Ishikawa (cell line): ENCODE results near the gene NFATC1.

ENCODE experiments used
- CEBPB ChIP-seq: IDR thresholded peaks from 2 replicates; pipeline ENCODE4 v1.6.1; 2012
- CREB1 ChIP-seq: IDR thresholded peaks from 2 replicates; pipeline ENCODE4 v1.6.1; 2012; ENCODE audit warnings: low read depth
- EGR1 ChIP-seq: IDR thresholded peaks from 2 replicates; pipeline ENCODE4 v1.6.1; 2012
- EP300 ChIP-seq: IDR thresholded peaks from 2 replicates; pipeline ENCODE4 v1.6.1; 2012; ENCODE audit warnings: borderline replicate concordance
- FOXM1 ChIP-seq: IDR thresholded peaks from 2 replicates; pipeline ENCODE4 v1.6.1; 2012; ENCODE audit warnings: low read depth, borderline replicate concordance
- MAX ChIP-seq: IDR thresholded peaks from 2 replicates; pipeline ENCODE4 v1.6.1; 2012
- NFIC ChIP-seq: IDR thresholded peaks from 2 replicates; pipeline ENCODE4 v1.6.1; 2012
- RAD21 ChIP-seq: IDR thresholded peaks from 2 replicates; pipeline ENCODE4 v1.6.1; 2012; ENCODE audit warnings: low read depth
- REST ChIP-seq: IDR thresholded peaks from 2 replicates; pipeline ENCODE4 v1.6.1; 2012; ENCODE audit warnings: low read depth, mild to moderate bottlenecking
- TAF1 ChIP-seq: IDR thresholded peaks from 2 replicates; pipeline ENCODE4 v1.6.1; 2012; ENCODE audit warnings: low read depth, mild to moderate bottlenecking
- TCF12 ChIP-seq: IDR thresholded peaks from 2 replicates; pipeline ENCODE4 v1.6.1; 2012; ENCODE audit warnings: low read depth
- TEAD4 ChIP-seq: IDR thresholded peaks from 2 replicates; pipeline ENCODE4 v1.6.1; 2012
- USF1 ChIP-seq: IDR thresholded peaks from 2 replicates; pipeline ENCODE4 v1.6.1; 2012
- YY1 ChIP-seq: IDR thresholded peaks from 2 replicates; pipeline ENCODE4 v1.6.1; 2012; ENCODE audit warnings: low read depth
- ZBTB7A ChIP-seq: IDR thresholded peaks from 2 replicates; pipeline ENCODE4 v1.6.1; 2012; ENCODE audit warnings: low read depth

NFATC1 gene

GRCh38 chr18:79533146-79533545 lies 137.4 kb downstream of the NFATC1 start:
- TF ChIP-seq NFIC (no peak), EP300 (no peak)

GRCh38 chr18:79533591-79533990 lies 137.9 kb downstream of the NFATC1 start:
- no peak for TF ChIP-seq ZBTB7A

GRCh38 chr18:79534356-79534755 lies 138.6 kb downstream of the NFATC1 start:
- no peak for TF ChIP-seq CREB1
- TF ChIP-seq TCF12 = no peak
- no peak for TF ChIP-seq FOXM1
- TF ChIP-seq NFIC = no peak
- no peak for TF ChIP-seq EP300
- no peak for TF ChIP-seq CEBPB
- no peak for TF ChIP-seq EGR1
- no peak for TF ChIP-seq MAX
- no peak for TF ChIP-seq USF1
- no peak for TF ChIP-seq REST
- TF ChIP-seq YY1 = no peak
- TF ChIP-seq ZBTB7A = no peak
- TF ChIP-seq TEAD4 = no peak
- no peak for TF ChIP-seq TAF1

GRCh38 chr18:79537758-79538157 lies 142.0 kb downstream of the NFATC1 start:
- TF ChIP-seq EGR1 (no peak), CREB1 (no peak), REST (no peak), NFIC (no peak), CEBPB (no peak), RAD21 (no peak), USF1 (no peak), EP300 (no peak), TCF12 (no peak), YY1 (no peak), TAF1 (no peak), FOXM1 (no peak), ZBTB7A (no peak), TEAD4 (no peak), MAX (no peak)

GRCh38 chr18:79538635-79539034 lies 142.9 kb downstream of the NFATC1 start:
- TF ChIP-seq YY1 (no peak), CEBPB (no peak), TAF1 (no peak), ZBTB7A (no peak), USF1 (no peak), RAD21 (no peak), EGR1 (no peak)

- TF ChIP-seq MAX = no peak
- TF ChIP-seq TCF12 = no peak
- TF ChIP-seq FOXM1 = no peak
- TF ChIP-seq EGR1 = no peak
- TF ChIP-seq REST = no peak
These were observed 144.6 kb downstream of the NFATC1 start for GRCh38 chr18:79540161-79540903.
